GM19455 (cell line): ENCODE data around the gene TMEM266.

Experiments used
- ATAC-seq: cut with Tn5 transposase; IDR thresholded peaks from one replicate; pipeline ENCODE4 v1.9.1; 2021; ENCODE audit not compliant: unreplicated experiment

Gene TMEM266

DNA sequence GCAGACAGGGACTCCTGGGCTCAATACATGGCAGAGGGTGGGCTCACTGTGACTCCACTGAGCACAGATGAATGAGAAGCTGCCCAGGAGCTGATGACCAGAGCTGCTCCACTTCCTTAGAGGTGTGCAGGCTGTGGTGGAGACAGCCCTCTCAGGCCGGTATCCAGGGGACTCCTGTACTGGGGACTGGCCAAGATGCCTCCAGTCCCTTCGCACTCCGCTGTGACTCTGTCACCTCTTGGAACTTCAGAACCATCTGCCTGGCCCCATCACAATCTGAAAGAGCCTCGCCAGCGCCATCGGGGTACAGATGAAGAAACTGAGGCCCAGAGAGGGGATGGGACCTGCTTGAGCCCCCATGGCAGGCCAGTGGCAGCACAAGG is 140.3 kb downstream of the TMEM266 start:
- ATAC-seq: no peak

- ATAC-seq: no peak
Observed at GRCh38 chr15:76200641-76201105, 140.9 kb downstream of the TMEM266 start.

DNA sequence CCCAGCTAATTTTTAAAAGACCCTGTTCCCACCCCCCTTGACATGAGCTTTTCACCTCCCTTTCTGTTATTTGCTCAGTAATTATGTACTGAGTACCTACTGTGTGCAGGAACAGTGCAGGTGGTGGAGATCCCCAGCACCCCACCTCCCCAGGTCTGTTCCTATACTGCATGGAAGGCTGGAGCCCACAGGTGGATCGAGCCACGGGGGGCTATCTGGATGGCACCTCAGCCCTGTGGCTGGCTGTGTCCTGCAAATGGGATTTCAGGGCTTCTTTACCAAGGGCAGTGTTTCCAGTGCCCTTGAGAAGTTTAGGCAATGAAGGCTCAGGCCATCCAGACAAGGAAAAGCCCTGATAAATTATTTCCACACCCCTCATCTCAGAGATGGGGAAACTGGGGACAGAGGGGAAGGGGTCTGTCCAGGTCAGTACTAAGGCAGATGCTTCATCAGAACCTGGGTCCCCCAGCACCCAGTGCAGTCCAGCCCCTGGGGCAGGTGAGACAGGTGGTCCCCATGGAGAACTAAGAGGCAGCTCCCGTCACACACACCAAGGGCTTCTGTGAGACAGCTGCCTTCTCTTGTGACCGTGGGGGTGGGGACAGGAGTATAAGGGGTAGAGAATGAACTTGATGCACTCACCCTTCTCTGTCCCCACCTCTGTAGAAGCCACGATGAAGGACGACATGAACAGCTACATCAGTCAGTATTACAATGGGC is 141.9 kb downstream of the TMEM266 start:
- no peak for ATAC-seq

- no peak for ATAC-seq
Observed at GRCh38 chr15:76203346-76204108, 143.7 kb downstream of the TMEM266 start.

- ATAC-seq: no peak
Observed at GRCh38 chr15:76204109-76204845, 144.5 kb downstream of the TMEM266 start.

DNA sequence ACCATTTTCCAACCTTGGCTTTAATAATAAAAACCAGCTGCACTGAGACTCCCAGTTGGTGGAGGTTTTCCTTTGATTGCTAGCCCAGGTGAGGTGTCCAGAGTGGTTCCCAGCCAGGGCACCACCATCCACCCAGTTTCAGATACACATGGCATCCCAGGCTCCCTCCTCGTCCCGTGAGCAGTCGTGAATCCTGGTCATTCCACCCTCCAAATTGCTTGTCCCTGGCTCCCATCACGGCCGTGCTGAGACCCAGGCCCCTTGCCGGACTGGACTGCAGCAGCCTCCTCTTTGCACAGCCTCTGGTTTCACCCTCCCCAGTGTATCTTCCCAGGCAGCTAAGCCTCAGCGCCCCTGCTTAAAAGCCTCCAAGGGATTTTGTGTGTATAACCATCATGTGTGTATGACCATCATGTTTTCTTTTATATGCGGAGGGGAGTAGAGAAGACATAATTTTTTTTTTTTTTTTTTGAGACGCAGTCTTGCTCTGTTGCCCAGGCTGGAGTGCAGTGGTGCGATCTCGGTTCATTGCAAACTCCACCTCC is 145.2 kb downstream of the TMEM266 start:
- no peak for ATAC-seq

GRCh38 chr15:76206325-76206976 is 146.7 kb downstream of the TMEM266 start:
- ATAC-seq: no peak

GRCh38 chr15:76208084-76208785 is 148.4 kb downstream of the TMEM266 start:
- ATAC-seq: no peak

GRCh38 chr15:76208786-76209424 is 149.1 kb downstream of the TMEM266 start:
- no peak for ATAC-seq

DNA sequence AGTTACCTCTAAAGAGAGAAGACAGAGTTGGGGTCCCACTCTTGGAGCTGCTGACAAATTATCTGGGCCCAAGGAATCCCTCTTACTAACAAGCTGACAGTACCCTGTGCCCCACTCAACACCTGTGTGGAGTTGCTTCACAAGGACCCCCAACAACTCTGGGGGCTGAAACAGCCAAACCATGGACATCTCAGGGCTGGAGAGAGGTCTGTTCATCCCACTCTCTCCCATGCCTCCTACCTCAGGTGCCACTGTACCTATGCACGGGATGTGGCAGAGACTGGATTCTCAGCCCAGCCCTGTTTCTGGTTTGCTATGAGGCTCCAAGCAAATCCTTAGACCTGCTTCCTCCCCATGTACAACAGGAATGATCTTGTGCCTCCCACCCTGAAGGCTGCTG is 149.7 kb downstream of the TMEM266 start:
- ATAC-seq: no peak

DNA sequence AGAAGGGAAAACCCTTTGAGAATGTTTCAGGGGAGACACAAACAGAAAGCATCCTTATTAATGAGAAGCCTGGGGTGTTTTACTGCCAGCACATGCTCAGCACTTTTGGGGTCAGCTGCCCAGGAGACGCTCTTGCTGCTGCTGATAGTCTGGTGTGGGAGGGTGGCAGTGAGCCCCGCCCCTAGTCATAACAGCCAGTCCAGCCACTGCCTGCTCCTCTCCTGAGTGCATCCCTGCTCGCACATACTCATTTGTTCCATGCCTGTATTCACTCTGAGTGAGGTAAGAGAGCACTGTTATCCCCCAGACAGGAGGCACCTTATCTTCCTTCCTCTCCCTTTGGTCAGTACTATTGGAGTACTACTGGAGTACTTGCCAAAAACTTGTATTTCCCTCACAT is 150.2 kb downstream of the TMEM266 start:
- no peak for ATAC-seq

- no peak for ATAC-seq
Observed at GRCh38 chr15:76215634-76216033, 155.8 kb downstream of the TMEM266 start.

GRCh38 chr15:76217029-76217881 is 157.5 kb downstream of the TMEM266 start:
- ATAC-seq: no peak

DNA sequence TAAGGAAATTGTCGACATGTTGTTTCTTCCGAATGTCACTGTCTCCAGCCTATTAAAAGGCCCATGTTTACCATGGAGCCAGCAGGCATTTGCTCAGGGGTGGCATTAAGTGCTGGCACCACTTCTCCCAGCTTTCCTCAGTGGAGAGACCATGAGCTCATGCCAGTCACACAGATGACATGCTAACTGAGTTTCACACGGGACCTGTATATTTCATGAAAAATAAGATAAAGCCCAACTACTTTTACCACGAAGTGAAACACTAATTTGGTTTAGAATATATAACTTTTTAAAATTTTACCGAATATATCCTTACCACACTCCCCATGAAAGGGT is 158.1 kb downstream of the TMEM266 start:
- no peak for ATAC-seq

- ATAC-seq: no peak
Observed at GRCh38 chr15:76221085-76221767, 161.4 kb downstream of the TMEM266 start.

- no peak for ATAC-seq
Observed at GRCh38 chr15:76222159-76222558, 162.4 kb downstream of the TMEM266 start.

DNA sequence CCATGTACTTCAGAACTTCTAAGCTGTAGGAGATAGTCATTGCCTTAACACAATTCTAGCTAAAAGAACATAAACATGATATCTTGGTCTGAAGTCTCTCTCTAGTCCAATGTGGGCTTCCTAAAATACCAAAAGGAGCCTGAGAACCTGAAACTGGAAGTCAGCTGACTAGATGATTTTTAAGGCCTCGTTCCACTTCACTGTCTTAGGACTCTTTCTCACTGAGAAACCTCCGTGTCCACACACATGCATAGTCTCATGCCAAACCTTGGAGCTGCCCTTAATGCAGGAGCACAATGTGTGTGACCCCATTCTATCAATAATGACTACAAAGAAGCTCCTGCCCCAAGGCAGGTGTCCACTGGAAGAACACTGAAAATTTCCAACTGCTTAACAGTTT is 163.7 kb downstream of the TMEM266 start:
- ATAC-seq: no peak

DNA sequence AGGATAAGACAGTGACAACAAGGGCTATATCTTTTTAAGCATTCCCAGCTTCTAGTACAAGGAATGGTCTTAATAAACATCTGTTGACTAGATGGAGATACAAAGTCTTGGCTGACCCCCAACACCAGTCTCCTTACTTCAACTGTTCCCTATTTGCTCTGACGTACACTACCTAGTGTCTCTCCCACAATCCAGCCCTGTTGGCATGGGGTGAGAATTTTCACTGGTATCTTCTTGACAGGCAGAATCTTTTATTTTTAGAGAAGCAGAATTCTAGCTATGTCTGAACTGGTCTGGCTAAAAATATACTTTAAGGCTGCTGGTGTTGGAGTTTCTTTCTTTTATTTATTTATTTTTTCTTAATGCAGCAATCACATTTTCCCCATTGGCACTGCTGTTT is 169.5 kb downstream of the TMEM266 start:
- no peak for ATAC-seq

GRCh38 chr15:76233921-76234320 is 174.1 kb downstream of the TMEM266 start:
- ATAC-seq: no peak
